ENCODE measurements around the gene LAMC3.

Gene LAMC3

GRCh38 chr9:131013015-131013755 is 4.2 kb downstream of the LAMC3 start:
- no peak for DNase-seq

GRCh38 chr9:131013771-131014676 is 5.0 kb downstream of the LAMC3 start:
- DNase-seq = no peak

- DNase-seq = no peak
Measured at GRCh38 chr9:131015112-131015511, 6.1 kb downstream of the LAMC3 start.

GRCh38 chr9:131015876-131016397 is 7.0 kb downstream of the LAMC3 start:
- DNase-seq = no peak

GRCh38 chr9:131017067-131017466 is 8.1 kb downstream of the LAMC3 start:
- no peak for DNase-seq

GRCh38 chr9:131018621-131019020 is 9.6 kb downstream of the LAMC3 start:
- DNase-seq = no peak

GRCh38 chr9:131019388-131020239 is 10.6 kb downstream of the LAMC3 start:
- no peak for DNase-seq

- DNase-seq = no peak
Measured at GRCh38 chr9:131020388-131020787, 11.4 kb downstream of the LAMC3 start.

GRCh38 chr9:131020862-131021261 is 11.9 kb downstream of the LAMC3 start:
- no peak for DNase-seq

GRCh38 chr9:131021785-131022184 is 12.8 kb downstream of the LAMC3 start:
- no peak for DNase-seq

- no peak for DNase-seq
Measured at GRCh38 chr9:131024978-131025868, 16.2 kb downstream of the LAMC3 start.

GRCh38 chr9:131025953-131026858 is 17.2 kb downstream of the LAMC3 start:
- no peak for DNase-seq

GRCh38 chr9:131027048-131027871 is 18.3 kb downstream of the LAMC3 start:
- no peak for DNase-seq

- no peak for DNase-seq
Measured at GRCh38 chr9:131027872-131028179, 18.9 kb downstream of the LAMC3 start.

- no peak for DNase-seq
Measured at GRCh38 chr9:131028221-131028884, 19.4 kb downstream of the LAMC3 start.

GRCh38 chr9:131028931-131029573 is 20.1 kb downstream of the LAMC3 start:
- no peak for DNase-seq

- no peak for DNase-seq
Measured at GRCh38 chr9:131029574-131029952, 20.6 kb downstream of the LAMC3 start.

GRCh38 chr9:131030239-131031004 is 21.4 kb downstream of the LAMC3 start:
- DNase-seq = no peak

All from SIG-M5 (cell line).